HG02610 (cell line): ENCODE measurements around the gene FAM47E.

Experiments used
- ATAC-seq: cut with Tn5 transposase; IDR thresholded peaks from one replicate; pipeline ENCODE4 v1.9.1; 2021; ENCODE audit warnings: mild to moderate bottlenecking, moderate library complexity; ENCODE audit not compliant: unreplicated experiment

FAM47E gene

DNA sequence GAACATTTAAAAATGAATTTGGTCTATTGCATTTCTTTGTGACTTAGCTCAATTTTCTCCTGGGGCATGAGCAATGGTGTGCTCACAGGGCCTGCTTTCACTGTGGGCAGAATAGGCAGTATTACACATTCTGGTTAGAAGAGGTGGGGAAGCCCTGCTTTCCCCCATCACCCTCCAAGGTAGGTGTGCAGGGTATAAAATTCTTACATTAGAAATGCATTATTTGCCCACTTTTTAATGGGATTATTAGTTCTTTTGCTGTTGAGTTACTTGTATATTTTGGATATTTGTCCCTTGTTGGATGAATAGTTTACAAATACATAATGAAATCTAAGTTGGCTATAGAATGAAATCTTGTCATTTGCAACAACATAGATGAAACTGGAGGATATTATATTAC, 46.7 kb downstream of the FAM47E start:
- no peak for ATAC-seq

DNA sequence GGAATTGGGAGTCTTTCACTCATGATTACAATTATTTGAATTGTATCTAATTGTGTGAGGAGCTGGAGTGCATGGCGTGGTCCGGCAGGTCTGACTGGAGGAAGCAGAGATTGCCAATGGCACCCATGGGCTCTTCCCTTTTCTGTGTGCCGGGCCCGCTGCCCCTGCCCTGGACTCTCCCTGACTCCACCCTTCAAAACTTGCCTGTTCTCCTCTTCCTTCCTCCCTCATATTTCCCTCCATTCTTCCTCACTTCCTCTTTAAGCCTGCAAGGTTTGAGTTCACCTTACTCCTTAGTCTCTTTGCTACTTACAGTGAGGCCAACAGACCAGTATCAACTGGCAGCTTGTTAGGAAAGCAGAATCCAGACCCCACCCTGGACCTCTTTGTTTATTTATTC, 48.5 kb downstream of the FAM47E start:
- no peak for ATAC-seq

DNA sequence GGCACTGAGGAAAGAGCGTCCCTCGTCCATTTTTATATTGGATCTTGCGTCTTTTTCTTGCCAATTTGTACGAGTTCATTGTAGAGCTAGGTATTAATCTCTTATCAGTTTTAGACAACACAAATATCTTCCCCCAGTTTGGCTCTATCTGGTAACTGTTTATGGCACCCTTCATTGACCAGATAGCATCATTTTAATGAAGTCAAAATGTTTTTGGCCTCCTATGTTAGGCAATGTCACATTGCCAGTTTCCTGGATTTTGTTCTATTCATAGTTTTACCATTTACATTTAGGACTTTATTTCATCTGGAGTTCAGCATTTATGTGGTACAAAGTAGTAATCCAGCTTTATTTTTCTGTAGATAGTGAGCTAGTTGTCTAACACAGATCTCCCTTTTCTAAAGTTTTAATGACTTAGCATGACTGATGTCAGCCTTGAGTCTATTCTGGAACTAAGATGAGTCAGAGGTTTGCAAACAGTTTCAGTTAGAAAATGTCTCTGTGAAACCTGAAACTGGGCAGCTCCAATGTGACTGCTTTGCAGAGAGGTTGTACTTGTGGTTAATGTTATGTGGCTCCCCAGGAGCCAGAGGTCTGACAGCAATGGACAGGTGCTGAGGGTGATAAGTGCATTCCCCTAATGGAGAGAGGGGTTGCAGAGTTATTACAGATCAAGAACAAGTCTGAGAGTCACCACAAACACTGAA, 49.7 kb downstream of the FAM47E start:
- peak; percentile 98 for ATAC-seq

DNA sequence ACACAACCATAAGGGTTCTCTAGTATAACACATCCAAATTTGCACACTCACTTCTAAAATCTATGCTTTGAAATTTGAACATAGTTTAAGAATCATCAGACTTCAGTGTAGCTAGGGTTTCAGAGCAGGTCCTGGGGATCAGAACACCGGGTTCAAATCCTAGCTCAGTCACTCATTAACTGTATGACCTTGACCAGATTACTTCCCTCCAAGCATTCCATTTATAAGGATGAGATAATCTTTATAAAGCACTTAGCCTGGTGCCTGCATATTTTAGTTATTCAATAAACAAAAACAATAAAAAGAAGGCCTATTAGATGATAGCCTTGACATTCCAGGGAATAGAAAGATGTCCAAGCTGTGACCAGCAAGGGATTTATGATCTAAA, 50.2 kb downstream of the FAM47E start:
- no peak for ATAC-seq

DNA sequence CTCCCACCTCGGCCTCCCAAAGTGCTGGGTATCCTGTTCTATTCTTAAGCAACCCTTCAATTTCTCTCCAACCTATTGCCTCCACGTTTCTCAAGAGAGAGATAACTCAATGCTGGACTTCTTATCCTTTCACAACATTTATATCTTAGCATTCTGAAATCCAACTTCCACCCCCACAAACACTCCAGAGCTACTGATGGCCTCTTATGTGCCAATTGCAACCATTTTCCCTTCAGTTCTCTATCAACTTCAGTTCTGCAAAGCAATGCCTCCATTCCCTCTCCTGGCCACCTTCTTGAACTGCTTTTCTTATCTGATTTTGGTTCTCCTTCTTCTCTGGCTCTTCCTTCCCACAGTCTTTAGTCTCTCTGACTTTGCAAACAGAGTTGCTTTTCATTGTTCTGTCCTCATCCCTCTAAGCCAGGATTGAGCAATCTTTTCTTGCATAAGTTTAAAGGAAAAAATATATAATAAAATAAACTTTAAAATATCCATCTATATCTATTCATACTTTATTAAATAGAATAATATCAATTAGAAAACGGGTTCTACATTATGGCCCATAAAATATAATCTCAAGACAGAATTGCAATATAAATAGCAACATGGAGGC, 51.4 kb downstream of the FAM47E start:
- ATAC-seq = no peak

DNA sequence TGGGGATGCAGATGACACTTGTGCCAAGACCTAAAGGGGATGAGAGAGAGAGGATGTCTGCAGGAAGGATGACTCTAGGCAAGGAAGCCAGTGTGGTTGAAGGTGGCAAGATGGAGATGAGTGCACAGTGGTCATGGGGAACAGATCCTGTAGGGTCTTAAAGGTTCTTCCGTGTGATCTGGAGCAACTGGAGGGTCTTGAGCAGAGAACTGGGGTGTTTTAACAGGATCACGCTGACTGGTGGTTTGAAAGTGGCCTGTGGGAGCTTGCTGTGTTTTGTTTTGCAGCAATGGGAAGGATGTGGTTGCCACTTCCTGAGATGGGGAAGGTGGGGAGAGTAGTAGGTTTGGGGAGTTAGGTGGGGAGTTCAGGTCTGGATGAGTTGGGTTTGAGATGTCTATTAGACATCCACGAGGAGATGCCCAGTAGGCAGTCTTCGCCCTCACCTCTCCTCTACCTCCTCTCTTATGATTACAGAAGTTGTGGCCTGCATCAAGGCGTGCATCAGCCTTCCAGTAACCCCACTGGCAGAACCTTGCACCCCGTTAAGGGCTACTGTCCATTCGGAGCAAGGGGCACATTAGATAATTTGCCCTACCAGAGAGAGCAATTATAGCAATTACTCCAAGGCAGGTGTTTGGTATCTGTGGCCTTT, 53.6 kb downstream of the FAM47E start:
- no peak for ATAC-seq

DNA sequence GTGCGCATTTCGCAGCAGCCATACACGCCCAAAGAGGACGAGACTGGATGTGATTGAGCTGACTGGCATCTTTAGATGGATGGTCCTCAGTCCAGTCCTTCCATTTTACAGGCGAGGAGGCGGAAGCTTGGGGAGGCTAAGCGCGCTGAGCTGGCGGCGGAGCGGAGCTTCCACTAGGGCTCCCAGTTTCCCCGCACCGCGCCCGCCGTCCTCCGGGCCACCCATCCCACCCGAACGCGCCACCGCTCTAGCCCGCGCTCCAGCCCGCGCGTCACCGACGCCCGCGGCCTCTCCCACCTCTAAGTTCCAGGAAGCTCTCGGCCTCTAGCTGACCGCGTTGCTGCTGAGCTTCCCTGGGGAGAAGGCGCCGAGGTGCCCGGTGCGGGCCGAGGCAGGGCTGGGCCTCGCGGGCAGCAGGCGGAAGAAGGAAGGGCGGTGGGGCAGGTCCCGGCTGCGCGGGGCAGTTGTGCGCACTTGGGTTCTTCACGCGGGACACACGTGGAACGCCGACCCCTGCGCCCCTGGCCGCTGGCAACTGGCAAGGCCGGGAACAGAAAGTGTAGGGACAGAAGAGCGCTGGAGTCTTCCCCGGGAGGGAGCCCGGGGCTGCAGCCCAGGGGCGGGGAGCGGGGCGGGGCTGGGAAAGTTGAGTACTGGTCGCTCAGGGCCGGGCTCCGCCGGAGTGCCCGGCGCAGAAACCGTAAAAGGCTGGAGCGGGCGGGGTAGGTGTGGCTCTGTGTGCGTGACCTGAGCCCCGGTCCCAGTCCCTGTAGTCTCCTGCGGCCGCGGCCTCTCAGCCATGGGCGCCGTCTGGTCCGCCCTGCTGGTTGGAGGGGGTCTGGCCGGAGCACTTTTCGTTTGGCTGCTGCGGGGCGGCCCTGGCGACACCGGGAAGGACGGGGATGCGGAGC, 54.7 kb downstream of the FAM47E start, which contains the start of gene STBD1:
Gene STBD1, plus strand, starts transcription at position 763 of the 911 bp plus-strand sequence. Its CDS starts 37 bp downstream, at position 800.
- no peak for ATAC-seq

DNA sequence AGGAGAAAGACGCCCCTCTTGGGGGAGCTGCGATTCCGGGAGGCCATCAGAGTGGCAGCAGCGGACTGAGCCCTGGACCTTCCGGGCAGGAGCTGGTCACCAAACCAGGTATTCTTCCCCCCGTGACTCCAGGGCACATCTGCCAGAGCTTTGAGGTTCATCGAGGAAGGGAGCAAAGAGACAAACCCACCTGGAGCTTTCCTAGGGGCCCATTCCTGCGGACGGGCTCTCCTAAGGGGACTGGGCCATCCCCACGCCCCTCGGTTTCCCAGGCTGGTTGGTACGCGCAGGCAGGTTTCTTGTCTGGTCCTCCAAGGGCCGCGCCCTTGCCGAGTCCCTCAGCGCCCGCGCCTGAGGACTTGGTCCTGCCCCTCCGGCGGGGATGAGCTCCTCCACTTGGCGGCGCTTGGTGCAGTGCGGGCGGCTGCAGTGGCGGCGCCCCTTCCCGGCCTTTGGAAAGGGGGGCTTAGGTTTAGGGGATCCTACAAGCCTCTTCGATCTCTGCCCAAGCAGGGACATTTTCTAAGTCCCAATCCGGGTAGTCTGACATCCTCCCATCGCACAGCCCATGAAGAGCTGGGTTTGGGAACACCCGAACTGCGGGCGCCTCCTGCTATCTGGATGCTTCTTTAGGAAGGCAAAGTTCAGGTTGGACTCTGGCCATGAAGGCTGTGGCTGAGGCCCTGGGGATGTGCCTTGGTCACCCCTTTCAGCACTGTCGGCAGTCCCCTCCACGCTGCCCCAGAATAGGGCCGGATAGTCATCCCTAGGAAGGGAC, 55.5 kb downstream of the FAM47E start:
- ATAC-seq = no peak

DNA sequence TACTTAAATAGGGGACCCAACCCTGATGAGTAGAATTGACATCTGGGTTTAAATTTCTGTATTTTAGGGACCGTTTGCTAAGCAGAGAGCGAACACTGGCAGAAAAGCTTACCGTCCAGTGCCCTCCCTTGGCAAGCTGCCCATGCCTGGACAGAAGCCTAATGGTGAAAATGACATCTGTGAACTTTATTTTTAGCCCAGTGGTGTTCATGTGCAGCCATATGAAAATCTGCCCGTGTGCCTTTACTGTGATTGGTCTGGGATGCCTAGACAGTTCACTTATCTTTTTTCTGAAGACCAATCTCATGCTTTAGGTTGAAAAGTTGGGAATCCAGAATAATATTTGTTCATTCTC, 56.1 kb downstream of the FAM47E start:
- no peak for ATAC-seq

DNA sequence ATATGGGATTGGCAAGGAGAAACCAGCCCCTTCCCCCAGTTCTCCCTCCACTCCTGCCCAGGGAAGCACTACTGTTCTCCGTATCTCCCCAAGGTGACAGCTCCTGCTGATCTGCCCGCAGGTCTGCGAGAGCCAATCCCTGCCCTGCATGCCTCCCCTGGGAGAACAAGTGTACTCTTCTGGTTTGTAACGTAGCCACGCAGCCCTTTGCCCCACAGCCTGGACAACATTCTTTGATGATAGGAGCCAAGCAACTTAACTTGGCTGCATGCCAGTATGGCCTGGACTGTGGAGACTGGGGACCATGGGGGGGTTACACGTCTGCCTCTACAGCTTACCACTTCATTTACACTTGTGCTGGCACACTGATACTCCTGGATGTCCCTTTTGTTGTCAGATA, 57.0 kb downstream of the FAM47E start:
- ATAC-seq = no peak

DNA sequence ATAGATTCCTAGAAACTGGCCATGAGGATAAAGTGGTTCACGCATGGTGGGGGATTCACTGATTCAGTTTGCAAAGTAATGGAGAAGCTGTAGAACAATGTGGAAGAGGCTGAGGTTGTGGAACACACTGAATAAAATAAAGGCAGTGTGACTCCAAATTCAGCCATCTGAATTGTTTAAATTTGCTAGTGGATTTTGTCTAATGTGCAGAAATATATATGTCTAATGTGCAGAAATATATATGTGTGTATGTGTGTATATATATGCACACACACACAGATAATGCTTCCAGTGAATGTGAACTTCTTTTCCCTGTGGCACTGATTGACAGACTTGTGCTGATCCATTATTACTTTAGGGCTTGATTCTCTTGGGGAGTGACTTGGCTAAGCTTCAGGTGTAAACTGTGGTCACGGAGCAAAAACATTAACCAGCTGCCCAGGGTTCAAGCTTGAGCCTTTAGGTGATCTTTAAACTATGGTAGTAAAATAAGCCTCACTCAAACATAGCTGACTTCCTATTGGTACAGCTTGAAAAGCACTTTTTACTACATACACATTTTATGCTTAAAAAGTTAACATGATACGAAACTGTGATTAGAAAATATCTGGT, 58.5 kb downstream of the FAM47E start:
- no peak for ATAC-seq

DNA sequence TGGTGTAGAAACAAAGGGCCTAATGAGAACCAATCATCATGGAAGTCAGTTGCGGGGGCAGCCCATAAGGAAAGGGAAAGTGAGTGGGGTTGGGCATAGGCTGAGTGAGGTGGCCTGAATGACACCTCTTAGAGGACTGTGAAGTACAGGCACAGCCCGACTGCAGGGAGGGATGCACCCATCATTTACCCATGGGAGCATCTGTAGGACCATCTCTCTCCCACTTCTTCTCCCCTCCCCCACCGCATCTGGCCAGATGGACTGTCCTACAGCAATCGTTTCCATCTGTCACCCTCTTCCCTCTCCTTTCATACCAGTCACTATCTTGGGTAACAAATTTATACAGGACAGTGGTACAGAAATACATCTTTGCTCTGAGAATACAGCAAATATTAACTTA, 59.2 kb downstream of the FAM47E start:
- ATAC-seq = no peak

DNA sequence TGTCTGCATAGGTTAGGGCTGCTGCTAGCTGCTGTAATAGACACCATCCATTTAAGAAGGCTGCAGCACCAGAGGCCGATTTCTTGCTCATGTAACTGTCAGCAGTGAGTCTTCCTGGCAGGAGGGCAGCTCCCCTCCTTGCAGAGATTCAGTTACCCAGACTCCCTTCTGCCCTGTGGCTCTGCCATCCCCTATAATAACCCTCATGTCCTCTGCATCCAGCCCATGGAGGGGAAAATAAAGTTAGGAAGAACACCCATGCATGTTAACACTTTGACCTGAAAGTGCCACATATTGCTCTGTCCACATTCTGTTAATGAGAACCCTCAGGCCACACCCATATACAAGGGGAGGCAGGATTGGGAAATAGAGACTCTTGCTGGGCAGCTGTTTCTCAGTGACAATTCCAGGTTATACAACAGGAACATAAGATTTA, 60.4 kb downstream of the FAM47E start:
- no peak for ATAC-seq

DNA sequence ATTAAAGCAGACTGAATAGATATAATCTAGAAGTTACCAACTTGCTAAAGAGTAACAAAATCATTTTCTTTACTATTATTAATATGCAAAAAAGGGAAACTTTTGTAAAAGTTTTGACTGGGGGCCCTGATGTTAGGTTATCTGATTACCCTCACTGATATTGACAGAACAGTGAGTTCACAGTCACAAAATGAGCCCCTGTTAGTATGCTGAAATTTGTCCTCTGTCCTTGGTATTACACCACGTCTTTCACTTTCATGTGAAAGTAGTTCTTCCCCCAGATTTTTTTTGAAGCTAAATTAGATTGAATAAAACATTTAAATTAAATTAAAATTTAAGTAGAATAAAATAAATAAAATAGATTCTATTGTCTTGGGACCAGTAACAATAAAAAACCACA, 60.9 kb downstream of the FAM47E start:
- ATAC-seq = no peak

DNA sequence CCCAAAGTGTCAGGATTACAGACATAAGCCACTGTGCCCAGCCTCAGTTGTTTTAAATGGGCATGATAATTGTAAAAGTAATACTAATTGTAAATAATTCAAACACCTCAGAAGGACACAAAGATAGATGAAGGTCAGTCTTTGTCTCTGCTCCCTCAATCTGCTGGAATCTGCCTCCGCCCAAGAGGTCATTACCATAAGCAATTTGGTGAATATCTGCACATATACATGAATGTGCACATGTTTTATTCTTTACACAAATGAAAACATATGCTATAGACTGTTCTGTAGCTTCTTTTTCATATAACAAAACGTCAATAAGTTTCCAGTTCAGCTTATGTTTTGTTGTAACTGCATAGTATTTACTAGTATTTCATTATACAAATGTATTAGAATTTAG, 62.0 kb downstream of the FAM47E start:
- no peak for ATAC-seq

DNA sequence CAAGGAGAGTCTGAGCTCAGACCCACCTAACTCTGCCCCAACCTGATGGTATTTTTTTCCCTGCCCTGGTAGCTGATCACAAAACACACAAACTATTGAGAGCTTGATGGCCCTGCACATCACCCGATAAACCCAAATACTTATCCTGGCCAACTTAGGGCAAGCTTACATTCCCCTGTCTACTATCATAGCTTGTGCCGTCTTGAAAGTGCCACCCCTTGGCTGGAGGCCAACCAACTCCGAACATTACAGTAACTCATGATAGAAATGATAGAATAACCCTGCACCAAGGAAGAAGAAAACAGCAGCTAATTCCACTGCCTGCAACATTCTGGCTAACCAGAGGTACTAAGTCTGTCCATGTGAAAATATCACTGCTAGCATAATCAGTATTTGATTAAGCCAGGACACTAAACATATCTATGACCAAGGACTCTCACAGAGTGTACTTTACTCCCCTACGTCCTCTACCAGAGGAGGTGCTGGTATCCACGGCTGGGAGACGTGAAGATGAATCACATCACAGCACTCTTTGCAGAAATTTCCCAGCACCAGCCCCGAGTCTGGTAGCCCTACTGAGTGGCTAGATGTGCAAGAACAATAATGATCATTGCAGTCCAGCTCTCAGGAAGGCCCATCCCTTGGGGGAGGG, 63.9 kb downstream of the FAM47E start:
- no peak for ATAC-seq

DNA sequence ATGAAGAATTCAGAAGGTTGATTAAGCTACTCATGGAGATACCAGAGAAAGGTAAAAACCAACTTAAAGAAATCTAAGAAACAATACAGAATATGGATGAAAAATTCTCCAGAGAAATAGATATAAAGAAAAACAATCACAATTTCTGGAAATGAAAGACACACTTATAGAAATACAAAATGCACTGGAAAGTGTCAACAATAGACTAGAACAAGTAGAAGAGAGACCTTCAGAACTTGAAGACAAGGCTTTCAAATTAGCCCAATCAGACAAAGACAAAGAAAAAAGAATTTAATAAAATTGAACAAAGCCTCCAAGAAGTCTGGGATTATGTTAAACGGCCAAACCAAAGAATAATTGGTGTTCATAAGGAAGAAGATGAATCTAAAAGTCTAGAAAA, 64.6 kb downstream of the FAM47E start:
- no peak for ATAC-seq

DNA sequence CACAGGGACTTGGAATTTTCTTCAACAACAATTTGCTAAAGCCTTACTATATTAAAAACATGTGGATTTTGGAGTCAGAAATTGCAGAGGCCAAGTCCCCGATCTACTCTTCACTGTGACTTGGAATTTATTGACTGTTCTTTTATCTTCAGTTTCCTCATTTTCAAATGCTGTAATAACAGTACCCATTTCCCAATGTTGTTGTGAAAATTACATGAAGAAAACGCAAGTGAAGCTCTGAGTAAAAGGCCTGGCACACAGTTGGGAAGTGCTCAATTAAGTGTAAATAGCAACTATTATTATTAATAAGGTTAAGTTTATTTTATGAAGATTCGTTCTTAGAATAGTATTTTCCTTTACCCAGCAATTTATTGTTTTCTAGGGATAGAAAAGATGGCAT, 70.7 kb downstream of the FAM47E start:
- ATAC-seq = no peak

DNA sequence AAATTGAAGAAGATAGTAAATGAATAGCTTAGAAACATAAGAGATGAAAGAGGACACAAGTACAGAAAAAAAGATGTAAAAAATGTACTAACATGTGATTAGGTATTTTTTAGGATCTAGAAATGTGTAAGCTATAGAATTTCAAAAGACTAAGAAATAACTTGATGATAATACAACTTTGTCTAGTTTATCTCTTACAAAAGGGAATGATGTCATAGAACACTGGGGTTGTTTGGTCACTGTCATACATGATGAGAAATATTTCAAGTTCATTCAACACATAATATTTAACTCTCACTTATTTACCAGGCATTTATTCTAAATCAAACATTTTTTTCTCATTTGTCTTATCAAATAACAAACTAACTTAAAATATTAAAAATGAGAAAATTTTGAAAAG, 73.6 kb downstream of the FAM47E start:
- ATAC-seq = no peak

DNA sequence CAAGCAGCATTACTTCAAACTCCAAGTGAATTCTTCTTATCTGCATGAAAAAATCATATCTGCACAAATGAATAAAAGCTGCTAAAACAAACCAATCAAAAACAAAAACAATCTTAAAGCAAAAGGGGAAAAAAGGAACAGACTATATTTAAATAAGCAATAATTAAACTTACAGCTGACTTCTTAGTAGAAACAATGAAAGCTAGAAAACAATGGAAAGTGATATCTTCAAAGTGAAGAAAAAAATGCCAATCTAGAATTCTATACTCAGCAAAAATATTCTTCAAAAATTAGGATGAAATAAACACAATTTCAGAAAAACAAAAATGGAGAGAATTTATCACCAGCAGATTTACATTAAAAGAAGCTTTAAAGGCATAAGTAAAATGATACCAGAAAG, 75.0 kb downstream of the FAM47E start:
- no peak for ATAC-seq
